Mesendoderm (in vitro differentiated cells): ENCODE measurements around the gene CASZ1.

ENCODE experiments used
- DNase-seq: peaks from one replicate; pipeline ENCODE4 v3.0.0; 2013
- H2AK5ac ChIP-seq: 2 replicates; pipeline ENCODE4 v1.6.1; 2013; ENCODE audit warnings: low read length, inconsistent platforms
- H2BK120ac ChIP-seq: 2 replicates; pipeline ENCODE4 v1.6.1; 2013; ENCODE audit warnings: low read depth, mild to moderate bottlenecking, low read length, moderate library complexity, mixed read lengths
- H2BK15ac ChIP-seq: replicated peaks from 2 replicates; pipeline ENCODE4 v1.6.1; 2013; ENCODE audit warnings: low read depth, mild to moderate bottlenecking, moderate library complexity
- H2BK5ac ChIP-seq: 2 replicates; pipeline ENCODE4 v1.6.1; 2013; ENCODE audit warnings: low read length, inconsistent platforms
- H3K18ac ChIP-seq: 2 replicates; pipeline ENCODE4 v1.6.1; 2013; ENCODE audit warnings: mild to moderate bottlenecking, low read length, mixed read lengths
- H3K23ac ChIP-seq: one replicate; pipeline ENCODE4 v1.6.1; 2013; ENCODE audit warnings: low read length
- H3K27ac ChIP-seq: 2 replicates; pipeline ENCODE4 v1.5.1; 2013; ENCODE audit warnings: low read depth, mild to moderate bottlenecking, inconsistent platforms, low read length, moderate library complexity
- H3K27me3 ChIP-seq: 2 replicates; pipeline ENCODE4 v1.6.1; 2013; ENCODE audit warnings: low read length, control low read depth, mild to moderate bottlenecking, inconsistent platforms; ENCODE audit not compliant: insufficient read depth, poor library complexity
- H3K36me3 ChIP-seq: 2 replicates; pipeline ENCODE4 v1.6.1; 2013; ENCODE audit warnings: low read length, inconsistent platforms; ENCODE audit not compliant: control insufficient read depth, insufficient read depth
- H3K4ac ChIP-seq: one replicate; pipeline ENCODE4 v1.6.1; 2013; ENCODE audit warnings: low read depth, mild to moderate bottlenecking, low read length, moderate library complexity
- H3K4me1 ChIP-seq: 2 replicates; pipeline ENCODE4 v1.6.1; 2013; ENCODE audit warnings: low read depth, low read length, inconsistent platforms; ENCODE audit not compliant: control insufficient read depth
- H3K4me2 ChIP-seq: 2 replicates; pipeline ENCODE4 v1.6.1; 2013; ENCODE audit warnings: low read length
- H3K4me3 ChIP-seq: 2 replicates; pipeline ENCODE4 v1.5.1; 2013; ENCODE audit warnings: mild to moderate bottlenecking, low read length
- H3K56ac ChIP-seq: one replicate; pipeline ENCODE4 v1.6.1; 2013; ENCODE audit warnings: low read length
- H3K79me1 ChIP-seq: 2 replicates; pipeline ENCODE4 v1.6.1; 2013; ENCODE audit warnings: low read length, inconsistent platforms
- H3K79me2 ChIP-seq: 2 replicates; pipeline ENCODE4 v1.6.1; 2013; ENCODE audit warnings: mild to moderate bottlenecking, low read length; ENCODE audit not compliant: control insufficient read depth, insufficient read depth
- H3K9ac ChIP-seq: 2 replicates; pipeline ENCODE4 v1.6.1; 2013; ENCODE audit warnings: low read length, inconsistent platforms
- H4K5ac ChIP-seq: one replicate; pipeline ENCODE4 v1.6.1; 2013; ENCODE audit warnings: low read length
- H4K8ac ChIP-seq: one replicate; pipeline ENCODE4 v1.6.1; 2013; ENCODE audit warnings: low read depth, mild to moderate bottlenecking, control low read depth, low read length, moderate library complexity
- WGBS: extraction: QIAGEN DNeasy Blood & Tissue Kit; methylation state at CpG from one replicate; pipeline ENCODE4 v1.1.7; 2013; ENCODE audit warnings: low lambda C conversion rate, missing lambda C conversion rate; ENCODE audit not compliant: insufficient coverage; ENCODE audit errors: extremely low coverage; 5-methylcytosine and 5-hydroxymethylcytosine counted together

CASZ1 gene

DNA sequence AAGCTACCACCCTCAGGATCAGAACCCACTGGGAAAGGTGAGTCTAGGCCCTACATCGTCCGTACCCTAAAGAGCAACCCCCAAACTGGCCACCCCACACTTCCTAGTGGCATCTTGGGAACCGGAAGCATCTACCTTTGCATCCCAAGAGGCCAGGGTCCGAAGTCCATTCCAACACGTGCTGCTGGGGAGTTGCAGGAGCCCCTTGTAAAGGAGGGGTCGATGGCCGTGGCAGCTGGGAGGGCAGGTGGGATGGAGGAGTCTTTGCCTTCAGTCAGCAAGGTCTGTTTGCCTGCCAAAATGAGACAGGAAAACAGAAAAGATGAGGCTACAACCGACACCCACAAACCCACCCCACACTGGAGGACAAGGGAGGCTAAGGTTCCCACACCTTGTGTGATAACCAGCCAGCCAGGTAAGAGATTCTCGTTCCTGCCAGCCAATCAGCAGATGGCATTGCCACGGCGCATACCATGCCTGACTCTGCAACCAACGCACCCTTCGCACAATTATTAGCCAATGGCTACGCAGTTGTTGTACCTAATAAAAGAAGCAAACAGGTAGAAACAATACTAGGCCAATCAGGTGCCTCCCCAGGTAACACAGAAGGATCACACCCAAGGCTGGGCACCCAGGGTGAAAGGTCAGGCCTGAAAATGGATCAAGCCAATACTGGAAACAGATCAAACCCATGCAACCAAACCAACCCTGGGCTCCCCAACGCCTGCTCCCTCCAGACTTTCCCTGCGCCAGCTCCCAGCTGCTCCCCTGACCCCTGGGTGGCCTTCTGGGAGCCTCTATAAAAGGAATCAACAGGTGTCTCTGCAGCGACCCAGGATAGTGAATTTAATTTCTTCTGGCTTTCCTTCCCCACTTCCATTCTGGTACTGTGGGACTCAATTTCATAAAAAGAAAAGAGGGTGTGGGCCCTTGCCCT, 35.6 kb downstream of the CASZ1 start:
- Histone ChIP-seq H3K79me2 (no peaks in the 10 kb centered on the region), H4K5ac (no peak overlapping the region), H3K36me3 (no peaks in the 10 kb centered on the region), H2BK15ac (no peak overlapping the region), H3K27ac (no peak overlapping the region), H3K18ac (no peak overlapping the region), H2AK5ac (no peak overlapping the region), H3K23ac (no peak overlapping the region), H2BK120ac (no peak overlapping the region), H3K4ac (no peak overlapping the region), H3K56ac (no peak overlapping the region), H3K79me1 (no peaks in the 10 kb centered on the region), H4K8ac (no peak overlapping the region), H3K27me3 (no peaks in the 10 kb centered on the region), H3K4me2 (no peak overlapping the region), H3K9ac (no peak overlapping the region), H2BK5ac (no peak overlapping the region), H3K4me1 (peaks cover 3% of the 10 kb centered on the region), H3K4me3 (no peak overlapping the region)
- DNase-seq = no peak
- WGBS = no CpG with 5 or more reads among the region's 17 CpGs

DNA sequence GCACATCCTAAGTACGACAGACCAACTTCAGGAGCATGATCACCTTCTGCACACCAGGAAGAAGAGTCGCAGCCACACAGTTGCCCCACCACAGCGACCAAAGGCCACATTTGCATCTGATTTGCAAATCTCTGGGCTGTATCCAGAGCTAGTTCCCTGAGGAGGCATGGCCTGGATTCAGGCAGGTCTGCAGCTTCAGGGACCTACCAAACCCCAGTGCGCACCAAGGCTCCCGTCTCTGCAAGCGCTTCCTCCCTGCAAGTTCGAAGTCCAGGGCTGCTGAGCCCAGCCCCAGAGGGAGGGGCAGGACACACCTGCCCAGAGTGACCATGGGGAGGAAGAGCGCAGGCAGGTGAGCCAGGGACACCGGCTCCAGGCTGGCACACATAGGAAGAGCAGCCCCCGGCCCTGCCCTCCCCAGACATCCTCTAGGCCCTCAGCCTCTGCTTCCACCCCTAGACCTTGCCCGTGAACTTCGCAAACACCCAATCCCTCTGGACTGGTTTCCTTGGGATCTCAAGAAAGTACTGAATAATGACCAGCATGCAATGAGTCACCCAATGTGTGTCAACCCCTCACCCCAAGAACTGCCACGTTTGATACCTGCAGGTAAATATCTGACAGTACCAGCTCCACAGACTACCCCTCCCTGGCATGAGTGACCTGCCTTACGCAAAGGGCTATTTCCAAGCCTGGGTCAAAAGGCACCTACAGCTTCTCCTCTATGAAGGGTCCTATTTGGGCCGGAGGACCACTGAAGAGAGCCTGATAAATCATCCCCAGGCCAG, 36.8 kb downstream of the CASZ1 start:
- WGBS = no CpG with 5 or more reads among the region's 15 CpGs

DNA sequence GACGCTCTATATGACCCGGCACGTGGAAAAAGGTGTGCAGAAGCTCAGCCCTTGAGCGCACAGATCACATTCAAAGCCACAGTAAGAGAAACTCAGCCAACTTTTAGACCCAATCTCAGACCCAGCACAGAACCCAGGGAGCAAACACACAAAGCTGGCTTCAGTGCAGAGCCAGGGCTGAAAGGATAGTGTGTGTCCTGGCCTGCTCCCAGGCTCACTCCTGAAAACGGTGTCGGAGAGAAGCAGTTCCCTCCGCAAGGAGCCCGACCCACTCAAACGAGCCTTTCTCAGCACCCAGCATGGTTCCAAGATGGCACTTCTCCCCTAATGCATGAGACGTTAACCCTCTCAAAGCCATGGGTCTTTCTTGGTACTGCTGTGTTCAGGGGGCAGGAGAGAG, 39.6 kb downstream of the CASZ1 start:
- no peaks in the 10 kb centered on the region for H3K36me3 ChIP-seq
- peaks cover 3% of the 10 kb centered on the region for H3K4me1 ChIP-seq
- no peak for DNase-seq
- no peak overlapping the region for H2BK15ac ChIP-seq
- no peak overlapping the region for H3K9ac ChIP-seq
- H3K79me1 ChIP-seq = no peaks in the 10 kb centered on the region
- no peak overlapping the region for H3K56ac ChIP-seq
- H4K5ac ChIP-seq = no peak overlapping the region
- H2AK5ac ChIP-seq = no peak overlapping the region
- H3K4me2 ChIP-seq = no peak overlapping the region
- no peak overlapping the region for H2BK5ac ChIP-seq
- no CpG with 5 or more reads among the region's 10 CpGs for WGBS
- H3K18ac ChIP-seq = no peak overlapping the region
- H3K4me3 ChIP-seq = no peak overlapping the region
- no peaks in the 10 kb centered on the region for H3K79me2 ChIP-seq
- H3K27me3 ChIP-seq = no peaks in the 10 kb centered on the region
- no peak overlapping the region for H3K23ac ChIP-seq
- H2BK120ac ChIP-seq = no peak overlapping the region
- H4K8ac ChIP-seq = no peak overlapping the region
- H3K4ac ChIP-seq = no peak overlapping the region
- H3K27ac ChIP-seq = no peak overlapping the region

More for the DNA sequence above, 36.8 kb downstream of the CASZ1 start:
- Histone ChIP-seq H2BK5ac (no peak overlapping the region), H3K18ac (no peak overlapping the region), H3K27me3 (no peaks in the 10 kb centered on the region), H4K5ac (no peak overlapping the region), H3K79me2 (no peaks in the 10 kb centered on the region), H4K8ac (no peak overlapping the region), H3K27ac (no peak overlapping the region), H3K4me3 (no peak overlapping the region), H2BK120ac (no peak overlapping the region), H3K79me1 (no peaks in the 10 kb centered on the region), H3K4ac (no peak overlapping the region), H3K9ac (no peak overlapping the region), H3K56ac (no peak overlapping the region), H3K23ac (no peak overlapping the region), H3K4me2 (no peak overlapping the region), H3K4me1 (peaks cover 3% of the 10 kb centered on the region), H2AK5ac (no peak overlapping the region), H3K36me3 (no peaks in the 10 kb centered on the region), H2BK15ac (no peak overlapping the region)
- no peak for DNase-seq

DNA sequence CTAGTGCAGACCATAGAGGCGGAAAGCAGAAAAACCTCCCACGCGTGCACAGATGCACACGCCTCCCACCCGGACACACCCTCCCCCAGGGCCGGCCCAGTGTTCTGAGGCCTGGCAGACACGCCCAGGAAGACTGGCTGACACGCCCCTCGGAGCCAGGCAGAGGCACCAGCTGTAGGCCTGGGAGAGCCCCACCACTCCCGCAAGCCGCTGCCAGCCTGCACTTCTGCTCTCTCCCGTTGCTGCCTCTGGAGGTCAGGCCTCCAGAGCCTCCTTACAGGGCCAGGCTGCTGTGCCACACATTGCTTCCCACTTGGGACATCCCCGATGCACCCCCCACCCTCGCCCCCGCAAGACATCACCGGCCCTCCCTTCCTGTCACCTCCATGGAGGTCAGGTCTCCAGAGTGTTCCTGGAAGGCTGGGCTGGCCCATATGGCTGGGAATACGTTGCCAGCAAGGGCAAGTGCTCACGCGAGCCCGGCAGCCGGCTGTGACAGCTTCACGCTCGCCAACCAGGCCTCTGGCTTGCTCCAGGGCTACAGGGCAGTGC, 40.4 kb downstream of the CASZ1 start:
- H3K23ac ChIP-seq = no peak overlapping the region
- no CpG with 5 or more reads among the region's 23 CpGs for WGBS
- H2AK5ac ChIP-seq = no peak overlapping the region
- H3K4me2 ChIP-seq = no peak overlapping the region
- H3K4me1 ChIP-seq = peaks cover 3% of the 10 kb centered on the region
- no peak overlapping the region for H3K4me3 ChIP-seq
- no peak overlapping the region for H4K5ac ChIP-seq
- no peak overlapping the region for H4K8ac ChIP-seq
- DNase-seq = no peak
- no peak overlapping the region for H3K4ac ChIP-seq
- H2BK5ac ChIP-seq = no peak overlapping the region
- H3K79me1 ChIP-seq = no peaks in the 10 kb centered on the region
- no peak overlapping the region for H2BK120ac ChIP-seq
- no peak overlapping the region for H3K9ac ChIP-seq
- H3K18ac ChIP-seq = no peak overlapping the region
- no peaks in the 10 kb centered on the region for H3K36me3 ChIP-seq
- no peak overlapping the region for H3K56ac ChIP-seq
- no peak overlapping the region for H3K27ac ChIP-seq
- no peak overlapping the region for H2BK15ac ChIP-seq
- no peaks in the 10 kb centered on the region for H3K79me2 ChIP-seq
- H3K27me3 ChIP-seq = no peaks in the 10 kb centered on the region

DNA sequence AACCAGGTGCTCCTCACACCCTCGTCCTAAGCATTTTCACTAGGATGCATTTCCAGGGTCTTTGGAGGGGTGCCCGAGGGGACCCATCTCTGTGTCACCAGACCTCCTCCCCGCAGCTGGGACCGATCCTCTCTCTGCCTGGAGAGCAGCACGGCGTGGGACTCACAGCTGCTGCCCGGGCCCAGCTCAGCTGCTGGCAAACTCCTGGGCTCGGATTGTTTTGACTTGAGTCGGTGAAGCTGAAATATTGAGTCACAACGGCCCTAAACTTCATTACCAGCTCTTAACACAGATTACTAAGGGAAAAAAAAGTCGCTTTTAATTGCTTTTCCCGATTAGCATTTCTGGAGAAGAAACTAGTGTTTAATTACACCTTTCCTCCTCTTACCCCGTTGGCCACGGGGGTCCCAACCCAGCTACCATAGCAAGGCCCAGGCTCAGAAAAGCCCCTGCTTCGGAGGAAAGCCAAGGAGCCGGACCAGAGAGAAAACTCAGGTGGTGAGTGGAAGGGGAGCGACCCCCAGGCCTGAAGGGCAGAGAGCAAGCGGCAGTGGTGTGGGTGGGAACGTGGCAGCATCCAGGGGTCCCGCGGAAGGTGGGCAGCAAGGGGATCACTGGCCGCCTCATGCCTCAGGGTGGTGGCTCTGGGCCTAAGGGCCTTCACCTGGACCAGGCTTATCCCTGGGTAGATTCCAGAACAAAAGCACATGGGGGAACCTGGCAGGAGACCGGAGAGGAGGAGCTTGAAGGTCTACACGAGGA, 41.7 kb downstream of the CASZ1 start:
- Histone ChIP-seq H2AK5ac (no peak overlapping the region), H3K9ac (no peak overlapping the region), H2BK15ac (no peak overlapping the region), H3K4ac (no peak overlapping the region), H3K56ac (no peak overlapping the region), H3K79me2 (no peaks in the 10 kb centered on the region), H3K4me3 (no peak overlapping the region), H2BK5ac (no peak overlapping the region), H3K36me3 (no peaks in the 10 kb centered on the region), H3K27me3 (no peaks in the 10 kb centered on the region), H3K4me2 (no peak overlapping the region), H2BK120ac (no peak overlapping the region), H3K79me1 (no peaks in the 10 kb centered on the region), H3K23ac (no peak overlapping the region), H3K18ac (no peak overlapping the region), H4K8ac (no peak overlapping the region), H3K4me1 (peaks cover 3% of the 10 kb centered on the region), H4K5ac (no peak overlapping the region), H3K27ac (no peak overlapping the region)
- no peak for DNase-seq
- no CpG with 5 or more reads among the region's 24 CpGs for WGBS
